ENCODE data around the gene LARGE1. TPM values are rescaled to one million over a fixed set of nuclear protein-coding genes. Genes with fewer than 3 reads are reported as not detected.

The LARGE1 gene
- total and polyA plus RNA-seq, 9 of the 15 experiments (the other 6 are each of a cell fraction or from before 2014, with no cell fraction given) = 0.01 to 0.66 (median 0.14) TPM; not detected in 2

- H3K9ac ChIP-seq (ENCODE audit: insufficient read depth in 1 of 2, low read depth in 2 of 2, low read length in 2 of 2) = no peak overlapping the region
- no peak overlapping the region for H3K4me3 ChIP-seq
- no peaks in the 10 kb centered on the region for H3K79me2 ChIP-seq (ENCODE audit: control insufficient read depth, insufficient read depth, low read length)
- H3K9me1 ChIP-seq (ENCODE audit: control insufficient read depth, insufficient read depth, low read length) = no peaks in the 10 kb centered on the region
- no peak for DNase-seq (ENCODE audit: extremely low read depth in 1 of 4, low spot score in 3 of 4)
- BruUV-seq (replicated peaks) = no TSS peak
- H3K9me3 ChIP-seq (replicated peaks; ENCODE audit: control insufficient read depth, insufficient read depth, low read depth, low read length) = no peaks in the 10 kb centered on the region
- ChIA-PET CTCF (ENCODE audit: low intra/inter-chr PET ratio) (no interaction called here), POLR2A (no interaction called here)
- H3K4me1 ChIP-seq (replicated peaks in 1 of 2; ENCODE audit: control insufficient read depth in 2 of 2, insufficient read depth in 2 of 2, low read length in 2 of 2) = no peaks in the 10 kb centered on the region
- in situ Hi-C loops (cut with MboI) (no loop called here), intact Hi-C loops (cut with micrococcal nuclease) (no loop called here)
- ATAC-seq = no peak
- H2AFZ ChIP-seq (ENCODE audit: low read depth, low read length) = no peak overlapping the region
- H3K27ac ChIP-seq (ENCODE audit: extremely low read depth, low read depth, low read length) = no peak overlapping the region
- no peaks in the 10 kb centered on the region for H3K36me3 ChIP-seq (ENCODE audit: control insufficient read depth, insufficient read depth, low read length)
- no peak overlapping the region for H3K4me2 ChIP-seq (ENCODE audit: insufficient read depth, low read length)
- no peaks in the 10 kb centered on the region for H4K20me1 ChIP-seq (replicated peaks; ENCODE audit: control insufficient read depth, insufficient read depth, low read length)
- no peaks in the 10 kb centered on the region for H3K27me3 ChIP-seq (ENCODE audit: control insufficient read depth in 2 of 2, insufficient read depth in 2 of 2, low read length in 2 of 2)
- WGBS (ENCODE audit: insufficient coverage, low coverage, missing lambda C conversion rate) = 0% methylated on average over 5 of the region's 8 CpGs
- no peak for TF ChIP-seq ETV5 (CRISPR knock-in tag; IDR thresholded peaks at IDR 0.05; ENCODE audit: low read depth)
- TF ChIP-seq ERF (CRISPR knock-in tag; IDR thresholded peaks at IDR 0.05) = no peak
- no peak for TF ChIP-seq HCFC1 (IDR thresholded peaks at IDR 0.05; ENCODE audit: low read depth, low read length)
- no peak for TF ChIP-seq SMARCE1 (IDR thresholded peaks at IDR 0.05)
- no peak for TF ChIP-seq BRF1 (IDR thresholded peaks at IDR 0.05; ENCODE audit: borderline replicate concordance, extremely low read depth, insufficient read length)
- no peak for TF ChIP-seq CREB3 (tag; conservative IDR thresholded peaks at IDR 0.05; ENCODE audit: low read depth)
- no peak for FAIRE-seq
These were observed 578.7 kb downstream of the LARGE1 start for GRCh38 chr22:33341611-33342010.

Data from K562 (cell line).